GM19372 (cell line): ENCODE data around the gene IZUMO1R.
A peak's percentile ranks its signal among the peaks of the same experiment; 100 is the strongest.
"Not testable (repeated sequence)": the region's sequence is repeated elsewhere in the genome, so short reads cannot be mapped to it uniquely, and the experiment has no call there.

Experiments
- ATAC-seq: cut with Tn5 transposase; IDR thresholded peaks from one replicate; pipeline ENCODE4 v1.9.1; 2021; ENCODE audit warnings: mild to moderate bottlenecking, low read depth, moderate library complexity; ENCODE audit not compliant: unreplicated experiment

IZUMO1R gene

GRCh38 chr11:94303966-94304958 lies at the start of gene IZUMO1R:
IZUMO1R (plus strand) TSS chr11:94304580; CDS start chr11:94305637, 1,057 bp downstream.
- no peak for ATAC-seq

GRCh38 chr11:94271885-94272372 lies 32.5 kb upstream of the IZUMO1R start:
- peak; percentile 60 for ATAC-seq

GRCh38 chr11:94272738-94273313 lies 31.6 kb upstream of the IZUMO1R start:
- ATAC-seq: no peak

- no peak for ATAC-seq
These were observed 28.4 kb upstream of the IZUMO1R start for GRCh38 chr11:94275961-94276360.

- ATAC-seq: no peak
These were observed 27.4 kb upstream of the IZUMO1R start for GRCh38 chr11:94276943-94277342.

GRCh38 chr11:94278207-94278606 lies 26.2 kb upstream of the IZUMO1R start:
- ATAC-seq: not testable (repeated sequence)

GRCh38 chr11:94279996-94280395 lies 24.4 kb upstream of the IZUMO1R start:
- ATAC-seq: no peak

GRCh38 chr11:94281324-94281723 lies 23.1 kb upstream of the IZUMO1R start:
- ATAC-seq: no peak

- ATAC-seq: no peak
These were observed 20.7 kb upstream of the IZUMO1R start for GRCh38 chr11:94283678-94284077.

- no peak for ATAC-seq
These were observed 8.8 kb upstream of the IZUMO1R start for GRCh38 chr11:94295534-94295933.

GRCh38 chr11:94297985-94298576 lies 6.3 kb upstream of the IZUMO1R start:
- ATAC-seq: no peak

GRCh38 chr11:94302776-94303175 lies 1.6 kb upstream of the IZUMO1R start:
- no peak for ATAC-seq

GRCh38 chr11:94305146-94305545 lies 766 bp downstream of the IZUMO1R start:
- no peak for ATAC-seq

GRCh38 chr11:94307101-94307791 lies 2.9 kb downstream of the IZUMO1R start:
- ATAC-seq: no peak

- ATAC-seq: no peak
These were observed 3.6 kb downstream of the IZUMO1R start for GRCh38 chr11:94308024-94308423.

GRCh38 chr11:94309757-94310156 lies 5.4 kb downstream of the IZUMO1R start:
- ATAC-seq: no peak

GRCh38 chr11:94310191-94310875 lies 6.0 kb downstream of the IZUMO1R start:
- no peak for ATAC-seq

- ATAC-seq: no peak
These were observed 8.0 kb downstream of the IZUMO1R start for GRCh38 chr11:94312339-94312738.

GRCh38 chr11:94314064-94314463 lies 9.7 kb downstream of the IZUMO1R start:
- no peak for ATAC-seq

GRCh38 chr11:94315664-94316063 lies 11.3 kb downstream of the IZUMO1R start:
- ATAC-seq: no peak
